ENCODE results near the gene BOK.

DNA sequence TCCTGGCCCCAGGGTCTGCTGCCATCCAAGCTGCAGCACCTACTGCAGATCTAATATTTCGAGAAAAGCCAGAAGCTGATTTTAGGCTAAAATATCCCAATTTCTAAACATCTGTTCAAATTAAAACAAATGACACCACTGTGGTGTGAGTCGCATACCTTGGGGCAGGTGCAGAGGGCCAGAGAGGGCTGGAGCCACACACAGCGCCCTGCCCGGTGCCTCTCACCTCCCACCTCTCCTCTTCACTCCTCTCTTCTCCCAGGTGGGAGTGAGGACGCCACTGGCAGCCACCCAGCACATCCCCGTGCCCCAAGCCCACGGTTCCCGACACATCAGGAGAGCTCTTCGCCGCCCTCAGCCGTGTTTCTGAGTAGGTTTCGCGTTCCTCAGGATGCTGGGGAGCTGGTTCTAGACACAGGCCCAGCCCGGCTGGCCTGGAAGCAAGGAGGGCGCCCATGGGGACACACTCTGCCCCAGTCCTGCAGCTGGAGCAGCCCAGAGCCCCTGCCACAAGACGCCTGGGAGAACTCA lies 57.0 kb downstream of the BOK start:
- no peak for TF ChIP-seq EZH2 (IDR thresholded peaks at IDR 0.05; ENCODE audit: insufficient read depth, poor library complexity, severe bottlenecking)
- TF ChIP-seq EZH2phosphoT487 (IDR thresholded peaks at IDR 0.05; ENCODE audit: insufficient read depth, low read depth): no peak
